BJ (cell line): ENCODE data around the gene UBE2E1. TPM values are rescaled to one million over a fixed set of nuclear protein-coding genes. Genes with fewer than 3 reads are reported as not detected.

Experiments
- CTCF ChIA-PET: fragments of 350-600 bp; formaldehyde crosslinking; extraction: SDS; loops from one replicate; lab custom pipeline; 2021; ENCODE audit warnings: antibody characterized with exemption, inconsistent platforms; lab: Yijun Ruan, JAX
- POLR2A ChIA-PET: fragments of 300-600 bp; sonication (Branson Sonifier 250); formaldehyde crosslinking; extraction: SDS; loops from one replicate; lab custom pipeline; 2021; ENCODE audit warnings: antibody characterized with exemption; lab: Charles Lee
- DNase-seq: peaks from one replicate; pipeline ENCODE4 v3.0.0-alpha.2; 2011; ENCODE audit warnings: low read depth
- H3K27me3 ChIP-seq: 2 replicates; pipeline ENCODE4 v1.6.0; 2011; ENCODE audit warnings: low read length; ENCODE audit not compliant: control insufficient read depth, insufficient read depth
- H3K36me3 ChIP-seq: 2 replicates; pipeline ENCODE4 v1.5.1; 2011; ENCODE audit warnings: low read length; ENCODE audit not compliant: control insufficient read depth, insufficient read depth
- H3K4me3 ChIP-seq: 2 replicates; pipeline ENCODE4 v1.5.1; 2011; ENCODE audit warnings: low read depth, mild to moderate bottlenecking, control low read depth, low read length
- CTCF ChIP-seq: IDR thresholded peaks from 2 replicates; pipeline ENCODE4 v1.5.1; 2011; ENCODE audit warnings: low read depth, mild to moderate bottlenecking, control low read depth, inconsistent platforms, low read length, moderate library complexity; ENCODE audit not compliant: insufficient read depth
- polyA minus RNA-seq: library from RNA; depleted of rRNA, polyadenylated mRNA; stranded (reverse); fragments of >200 nt; gene quantifications from 2 replicates; pipeline ENCODE4 v1.2.3, GENCODE V29; 2011; rRNA and poly(A)+ RNA removed
- polyA plus RNA-seq: library from polyadenylated mRNA; depleted of rRNA; stranded (reverse); fragments of >200 nt; gene quantifications from 2 replicates; pipeline ENCODE4 v1.2.3, GENCODE V29; 2011; rRNA removed

Gene UBE2E1
- 70.0 and 135 TPM in 2 replicates for polyA plus RNA-seq
- 26.8 and 40.1 TPM in 2 replicates for polyA minus RNA-seq

- ChIA-PET POLR2A (no interaction called here), CTCF (no interaction called here)
- peak; percentile 31 for TF ChIP-seq CTCF
- DNase-seq, result no peak
- Histone ChIP-seq H3K36me3 (no peaks in the 10 kb centered on the region; the same call in 1 of the 2 replicates), H3K27me3 (no peaks in the 10 kb centered on the region), H3K4me3 (peak within 1 kb of the TSS; percentile 79)
Observed at GRCh38 chr3:23805633-23806533, at the start of gene UBE2E1. TSS of gene UBE2E1 (plus strand) at chr3:23805955. CDS start at chr3:23807270, 1,315 bp downstream.

GRCh38 chr3:23756206-23756840 is 49.4 kb upstream of the UBE2E1 start:
- Histone ChIP-seq H3K36me3 (no peaks in the 10 kb centered on the region), H3K27me3 (no peaks in the 10 kb centered on the region), H3K4me3 (no peak overlapping the region)
- no peak for DNase-seq
- no peak for TF ChIP-seq CTCF
- ChIA-PET CTCF (no interaction called here), POLR2A (interaction anchor here (0.6 kb wide), 2 partner anchors 28 to 43 kb away, joined by 4 to 6 read pairs; no protein-coding TSS in a partner anchor)

GRCh38 chr3:23758253-23758838 is 47.4 kb upstream of the UBE2E1 start:
- ChIA-PET POLR2A (no interaction called here), CTCF (no interaction called here)
- TF ChIP-seq CTCF, result no peak
- no peak for DNase-seq
- H3K4me3 ChIP-seq, result no peak overlapping the region
- no peaks in the 10 kb centered on the region for H3K36me3 ChIP-seq
- no peaks in the 10 kb centered on the region for H3K27me3 ChIP-seq

GRCh38 chr3:23760325-23760724 is 45.4 kb upstream of the UBE2E1 start:
- H3K27me3 ChIP-seq, result no peaks in the 10 kb centered on the region
- ChIA-PET CTCF (interaction anchor here (0.8 to 1.4 kb wide), 2 partner anchors 9 to 11 kb away, joined by 3 to 4 read pairs; no protein-coding TSS in a partner anchor), POLR2A (no interaction called here)
- H3K36me3 ChIP-seq, result no peaks in the 10 kb centered on the region
- no peak for TF ChIP-seq CTCF
- no peak overlapping the region for H3K4me3 ChIP-seq
- no peak for DNase-seq
